H1 (cell line): Measurements from ENCODE around the gene SRSF2. TPM values are rescaled to one million over a fixed set of nuclear protein-coding genes. Genes with fewer than 3 reads are reported as not detected.

Experiments used
- CTCF ChIA-PET: fragments of 300-600 bp; sonication (Branson Sonifier 250); formaldehyde crosslinking; loops from one replicate; lab custom pipeline; 2021; ENCODE audit not compliant: partially characterized antibody; lab: Charles Lee
- POLR2A ChIA-PET: fragments of 300-600 bp; sonication (Branson Sonifier 250); formaldehyde crosslinking; loops from one replicate; lab custom pipeline; 2021; ENCODE audit warnings: inconsistent platforms; ENCODE audit not compliant: partially characterized antibody; lab: Charles Lee
- DNase-seq, 2 experiments: peaks; one replicate each; pipeline versions ENCODE4 v3.0.0 to v3.0.0-alpha.2; 2010 to 2022; ENCODE audit warnings: low spot score in 2 of 2, low read depth in 1 of 2, mixed read lengths in 1 of 2
- FAIRE-seq: peaks from 2 replicates; lab custom pipeline; 2011; peaks lifted over from hg19 to GRCh38; lab: Jason Lieb, UNC
- H2AFZ ChIP-seq: 2 replicates; pipeline ENCODE4 v1.8.1; 2012; ENCODE audit warnings: low read length, inconsistent platforms
- H2AK5ac ChIP-seq: 2 replicates; pipeline ENCODE4 v1.6.1; 2013; ENCODE audit warnings: low read depth, low read length
- H2BK120ac ChIP-seq: replicated peaks from 2 replicates; pipeline ENCODE3; 2013; ENCODE audit warnings: low read depth, low read length, inconsistent platforms
- H2BK12ac ChIP-seq: 2 replicates; pipeline ENCODE4 v1.6.1; 2013; ENCODE audit warnings: low read depth, low read length
- H2BK15ac ChIP-seq: 2 replicates; pipeline ENCODE4 v1.6.1; 2013; ENCODE audit warnings: low read length
- H2BK20ac ChIP-seq: 2 replicates; pipeline ENCODE4 v1.6.1; 2013; ENCODE audit warnings: low read length
- H2BK5ac ChIP-seq: 2 replicates; pipeline ENCODE4 v1.6.1; 2013; ENCODE audit warnings: low read depth, low read length
- H3K14ac ChIP-seq: 2 replicates; pipeline ENCODE4 v1.6.1; 2013; ENCODE audit warnings: inconsistent platforms; ENCODE audit not compliant: insufficient read length
- H3K18ac ChIP-seq: 2 replicates; pipeline ENCODE4 v1.6.1; 2013; ENCODE audit warnings: low read length; ENCODE audit errors: extremely low read depth
- H3K23ac ChIP-seq: 2 replicates; pipeline ENCODE4 v1.6.1; 2013; ENCODE audit warnings: inconsistent platforms; ENCODE audit not compliant: insufficient read length
- H3K23me2 ChIP-seq: 2 replicates; pipeline ENCODE4 v1.6.1; 2013; ENCODE audit warnings: low read depth, low read length
- H3K27ac ChIP-seq: 2 replicates; pipeline ENCODE4 v1.6.1; 2011; ENCODE audit warnings: low read depth, low read length, inconsistent platforms
- H3K27me3 ChIP-seq, 4 experiments: replicated peaks in 1 of 4; 1 replicate in 1 of 4; 2 replicates in 3 of 4; pipeline versions ENCODE4 v1.6.1 to v1.8.1; 2011 to 2013; ENCODE audit warnings: low read length in 3 of 4, mild to moderate bottlenecking in 3 of 4, inconsistent platforms in 2 of 4, mixed read lengths in 2 of 4, moderate library complexity in 1 of 4; ENCODE audit not compliant: control insufficient read depth in 3 of 4, insufficient read depth in 3 of 4; ENCODE audit errors: extremely low read depth in 1 of 4
- H3K36me3 ChIP-seq, 4 experiments: 2 replicates each; pipeline versions ENCODE4 v1.6.1 to v1.8.1; 2011 to 2013; ENCODE audit warnings: mild to moderate bottlenecking in 4 of 4, low read length in 3 of 4, moderate library complexity in 2 of 4, control low read depth in 1 of 4, inconsistent platforms in 1 of 4; ENCODE audit not compliant: insufficient read depth in 4 of 4, control insufficient read depth in 2 of 4
- H3K4ac ChIP-seq: replicated peaks from 2 replicates; pipeline ENCODE3; 2013; ENCODE audit warnings: low read length, low read depth, mixed read lengths, inconsistent platforms; ENCODE audit not compliant: insufficient read length
- H3K4me1 ChIP-seq, 4 experiments: replicated peaks in 1 of 4; 1 replicate in 1 of 4; 2 replicates in 3 of 4; pipeline versions ENCODE4 v1.6.1 to v1.8.1; 2011 to 2013; ENCODE audit warnings: low read length in 3 of 4, inconsistent platforms in 2 of 4, mixed read lengths in 1 of 4; ENCODE audit not compliant: insufficient read depth in 4 of 4, control insufficient read depth in 3 of 4
- H3K4me2 ChIP-seq, 2 experiments: 2 replicates each; pipeline versions ENCODE4 v1.6.1 to v1.8.1; 2011 to 2013; ENCODE audit warnings: low read depth in 2 of 2, low read length in 2 of 2, control low read depth in 1 of 2, inconsistent platforms in 1 of 2, mild to moderate bottlenecking in 1 of 2; ENCODE audit not compliant: insufficient read depth in 1 of 2
- H3K4me3 ChIP-seq, 4 experiments: fragments of 200-600, 300-600 bp in 1 of 4; sonication (generic), shearing (Covaris generic), sonication (Bioruptor Twin) in 1 of 4; 2 replicates each; pipeline versions ENCODE4 v1.5.1 to v1.8.1; 2011 to 2016; ENCODE audit warnings: low read length in 4 of 4, low read depth in 3 of 4, control low read depth in 2 of 4, inconsistent platforms in 2 of 4, mild to moderate bottlenecking in 2 of 4, mixed read lengths in 1 of 4, moderate library complexity in 1 of 4; ENCODE audit not compliant: insufficient read depth in 2 of 4; ENCODE audit errors: extremely low read depth in 1 of 4
- H3K56ac ChIP-seq: replicated peaks from 2 replicates; pipeline ENCODE3; 2013; ENCODE audit warnings: low read depth, mild to moderate bottlenecking, mixed read lengths, low read length, inconsistent platforms; ENCODE audit not compliant: insufficient read length
- H3K79me1 ChIP-seq: 2 replicates; pipeline ENCODE4 v1.6.1; 2013; ENCODE audit warnings: low read depth, low read length, control low read depth
- H3K79me2 ChIP-seq, 2 experiments: 2 replicates each; pipeline versions ENCODE4 v1.6.1 to v1.8.1; 2012 to 2013; ENCODE audit warnings: low read length in 2 of 2, mild to moderate bottlenecking in 2 of 2, inconsistent platforms in 1 of 2; ENCODE audit not compliant: insufficient read depth in 2 of 2, control insufficient read depth in 1 of 2
- H3K9ac ChIP-seq, 4 experiments: replicated peaks in 1 of 4; 1 replicate in 1 of 4; 2 replicates in 3 of 4; pipeline versions ENCODE4 v1.6.1 to v1.8.1; 2011 to 2013; ENCODE audit warnings: low read depth in 3 of 4, low read length in 3 of 4, control low read depth in 2 of 4, mild to moderate bottlenecking in 2 of 4, moderate library complexity in 2 of 4, inconsistent platforms in 1 of 4; ENCODE audit errors: extremely low read depth in 1 of 4
- H3K9me3 ChIP-seq, 2 experiments: 2 replicates each; pipeline versions ENCODE4 v1.6.1 to v1.8.1; 2012 to 2013; ENCODE audit warnings: mild to moderate bottlenecking in 2 of 2, moderate library complexity in 2 of 2, control low read depth in 1 of 2, inconsistent platforms in 1 of 2, low read depth in 1 of 2, low read length in 1 of 2, mixed read lengths in 1 of 2; ENCODE audit not compliant: insufficient read depth in 2 of 2
- H4K20me1 ChIP-seq, 2 experiments: replicated peaks in 1 of 2; 2 replicates each; pipeline versions ENCODE3 to v1.8.1; 2011 to 2013; ENCODE audit warnings: inconsistent platforms in 2 of 2, low read length in 2 of 2, mild to moderate bottlenecking in 1 of 2; ENCODE audit not compliant: insufficient read depth in 2 of 2, control insufficient read depth in 1 of 2
- H4K5ac ChIP-seq: 2 replicates; pipeline ENCODE4 v1.6.1; 2013; ENCODE audit warnings: low read length, low read depth, mixed read lengths, inconsistent platforms; ENCODE audit not compliant: insufficient read length
- H4K8ac ChIP-seq: 2 replicates; pipeline ENCODE4 v1.8.0; 2013; ENCODE audit warnings: mild to moderate bottlenecking, moderate library complexity, low read length, inconsistent platforms; ENCODE audit not compliant: insufficient read depth; ENCODE audit errors: extremely low read depth
- H4K91ac ChIP-seq: replicated peaks from 2 replicates; pipeline ENCODE3; 2013; ENCODE audit warnings: low read length, mixed read lengths, inconsistent platforms; ENCODE audit not compliant: insufficient read length
- CTBP2 ChIP-seq: IDR thresholded peaks from 2 replicates; pipeline ENCODE4 v1.7.0; 2011; ENCODE audit warnings: borderline replicate concordance, mild to moderate bottlenecking, moderate library complexity, mixed read lengths, low read length; ENCODE audit not compliant: insufficient read depth, insufficient read length
- EGR1 ChIP-seq: IDR thresholded peaks from 2 replicates; pipeline ENCODE4 v1.6.1; 2011; ENCODE audit warnings: low read depth, low read length, borderline replicate concordance
- FOSL1 ChIP-seq: IDR thresholded peaks from 2 replicates; pipeline ENCODE4 v1.6.1; 2011; ENCODE audit warnings: mild to moderate bottlenecking, low read depth, low read length, moderate library complexity; ENCODE audit not compliant: insufficient read depth
- SP2 ChIP-seq: IDR thresholded peaks from 2 replicates; pipeline ENCODE4 v1.6.1; 2012; ENCODE audit warnings: mild to moderate bottlenecking, low read length, inconsistent platforms
- SRF ChIP-seq: IDR thresholded peaks from 2 replicates; pipeline ENCODE4 v1.6.1; 2011; ENCODE audit warnings: mild to moderate bottlenecking, low read depth, low read length, moderate library complexity
- WGBS, 2 experiments: shearing (Covaris generic) in 1 of 2; methylation state at CpG; one replicate each; pipeline versions ENCODE4 v1.1.6 to v1.1.7; 2013 to 2015; ENCODE audit warnings: low lambda C conversion rate in 2 of 2, mixed read lengths in 2 of 2, inconsistent platforms in 1 of 2, low coverage in 1 of 2, missing lambda C conversion rate in 1 of 2; ENCODE audit not compliant: insufficient replicate concordance in 2 of 2, insufficient coverage in 1 of 2, insufficient read length in 1 of 2; ENCODE audit errors: extremely low coverage in 1 of 2, missing lambda C conversion rate in 1 of 2; 5-methylcytosine and 5-hydroxymethylcytosine counted together
- polyA plus RNA-seq, 7 experiments: library from polyadenylated mRNA; depleted of rRNA in 3 of 7; stranded (reverse) in 5 of 7; unstranded in 2 of 7; fragments of >200 nt in 5 of 7; fragments of 200-250 nt in 2 of 7; gene quantifications; 1 replicate in 5 of 7; 2 replicates in 1 of 7; 4 replicates in 1 of 7; pipeline versions ENCODE4 v1.2.1 to v1.2.3, GENCODE V29; 2011 to 2013; ENCODE audit warnings: missing spikeins in 2 of 7, mixed read lengths in 2 of 7
- total RNA-seq: library from RNA; stranded (reverse); fragmentation: NEBNext Ultra II Directional; extraction: Animal tissue kit (Norgen Biotek cat#: 25700); gene quantifications from 2 replicates; pipeline ENCODE4 v1.2.1, GENCODE V29; 2021
- TF ChIP-seq, protein P1 (sequence below), 3 experiments: IDR thresholded peaks; 1 replicate in 2 of 3; 2 replicates in 1 of 3; pipeline versions ENCODE4 v1.5.1 to v1.6.1; 2011; ENCODE audit warnings: low read length in 3 of 3, mild to moderate bottlenecking in 3 of 3, inconsistent platforms in 2 of 3, low read depth in 1 of 3, moderate library complexity in 1 of 3; ENCODE audit not compliant: insufficient read depth in 1 of 3; ENCODE audit errors: control extremely low read depth in 1 of 3

The SRSF2 gene
- total and polyA plus RNA-seq, 2 of the 8 experiments (the other 6 are each of a cell fraction or from before 2014, with no cell fraction given) = 397 to 401 TPM

DNA sequence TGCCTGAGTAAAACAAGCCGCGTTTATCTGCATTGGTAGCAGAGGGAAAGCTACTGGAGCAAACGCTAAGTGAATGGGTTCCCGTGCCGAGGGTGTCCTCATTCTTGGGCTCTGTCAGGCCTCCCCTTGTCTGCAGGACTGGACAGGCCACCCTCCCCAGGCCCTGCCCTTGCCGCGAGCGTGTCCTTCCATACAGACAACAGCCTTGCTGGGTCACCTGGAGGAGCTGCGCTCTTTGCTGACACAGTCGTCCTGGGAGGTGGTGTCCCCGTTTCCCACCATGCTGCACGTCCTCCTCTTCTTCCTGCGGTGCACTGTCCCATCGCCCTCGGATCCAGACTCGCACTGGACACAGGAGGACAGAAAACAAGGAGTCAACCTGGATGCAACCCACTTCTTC lies 18.6 kb downstream of the SRSF2 start:
- DNase-seq (no peak), FAIRE-seq (no peak)
- H4K20me1 ChIP-seq = peaks cover 0 to 4% of the 10 kb centered on the region in 2 experiments
- no peak overlapping the region for H4K91ac ChIP-seq
- no peaks in the 10 kb centered on the region for H3K79me2 ChIP-seq
- H2BK5ac ChIP-seq = no peak overlapping the region
- H3K18ac ChIP-seq = no peak overlapping the region
- no peak overlapping the region for H3K4me3 ChIP-seq
- H3K56ac ChIP-seq = no peak overlapping the region
- H3K27me3 ChIP-seq = no peaks in the 10 kb centered on the region
- no peak overlapping the region for H2BK15ac ChIP-seq
- no peak overlapping the region for H3K14ac ChIP-seq
- no peak overlapping the region for H4K5ac ChIP-seq
- WGBS, 2 experiments = 89% methylated on average over 16 of the region's 16 CpGs; no CpG with 5 or more reads in 1 of the 2 experiments
- no peaks in the 10 kb centered on the region for H3K79me1 ChIP-seq
- no peak overlapping the region for H2AFZ ChIP-seq
- no peaks in the 10 kb centered on the region for H3K4me1 ChIP-seq
- CTCF ChIA-PET = interaction anchor here (0.6 to 10.2 kb wide), 6 partner anchors 10 to 903 kb away, joined by 3 to 155 read pairs (median 4); no protein-coding TSS in a partner anchor
- H3K23ac ChIP-seq = no peak overlapping the region
- no peak overlapping the region for H2AK5ac ChIP-seq
- no peak overlapping the region for H2BK12ac ChIP-seq
- no peak overlapping the region for H3K9ac ChIP-seq
- H3K36me3 ChIP-seq = peaks cover 11 to 59% (median 38%) of the 10 kb centered on the region in 4 experiments; a peak in 7 of 8 replicates
- TF ChIP-seq SP2 (no peak), CTBP2 (no peak), SRF (no peak), EGR1 (no peak), FOSL1 (no peak)
- TF ChIP-seq, protein P1, sequence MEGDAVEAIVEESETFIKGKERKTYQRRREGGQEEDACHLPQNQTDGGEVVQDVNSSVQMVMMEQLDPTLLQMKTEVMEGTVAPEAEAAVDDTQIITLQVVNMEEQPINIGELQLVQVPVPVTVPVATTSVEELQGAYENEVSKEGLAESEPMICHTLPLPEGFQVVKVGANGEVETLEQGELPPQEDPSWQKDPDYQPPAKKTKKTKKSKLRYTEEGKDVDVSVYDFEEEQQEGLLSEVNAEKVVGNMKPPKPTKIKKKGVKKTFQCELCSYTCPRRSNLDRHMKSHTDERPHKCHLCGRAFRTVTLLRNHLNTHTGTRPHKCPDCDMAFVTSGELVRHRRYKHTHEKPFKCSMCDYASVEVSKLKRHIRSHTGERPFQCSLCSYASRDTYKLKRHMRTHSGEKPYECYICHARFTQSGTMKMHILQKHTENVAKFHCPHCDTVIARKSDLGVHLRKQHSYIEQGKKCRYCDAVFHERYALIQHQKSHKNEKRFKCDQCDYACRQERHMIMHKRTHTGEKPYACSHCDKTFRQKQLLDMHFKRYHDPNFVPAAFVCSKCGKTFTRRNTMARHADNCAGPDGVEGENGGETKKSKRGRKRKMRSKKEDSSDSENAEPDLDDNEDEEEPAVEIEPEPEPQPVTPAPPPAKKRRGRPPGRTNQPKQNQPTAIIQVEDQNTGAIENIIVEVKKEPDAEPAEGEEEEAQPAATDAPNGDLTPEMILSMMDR (IDR thresholded peaks at IDR 0.05; ENCODE audit: control extremely low read depth in 1 of 3, insufficient read depth in 1 of 3, low read depth in 1 of 3, low read length in 3 of 3) = no peak
- POLR2A ChIA-PET = interaction anchor here (0.8 to 3.5 kb wide), 5 partner anchors 9 to 21 kb away, joined by 3 to 19 read pairs (median 4); partner anchors contain the start of genes JMJD6, METTL23, MFSD11 and SRSF2
- no peaks in the 10 kb centered on the region for H3K23me2 ChIP-seq
- H3K4ac ChIP-seq = no peak overlapping the region
- H2BK120ac ChIP-seq = no peak overlapping the region
- H3K27ac ChIP-seq = no peak overlapping the region
- no peak overlapping the region for H3K4me2 ChIP-seq
- no peak overlapping the region for H4K8ac ChIP-seq
- H2BK20ac ChIP-seq = no peak overlapping the region
- no peaks in the 10 kb centered on the region for H3K9me3 ChIP-seq
